Vagina (tissue), 2 donors: ENCODE measurements around the gene AGPAT1. TPM values are rescaled to one million over a fixed set of nuclear protein-coding genes. Genes with fewer than 3 reads are reported as not detected.

Experiments used
- DNase-seq, 2 donors: peaks; one replicate each; pipeline ENCODE4 v3.0.0-alpha.2; 2017; ENCODE audit errors: extremely low spot score in 2 of 2
- H3K27ac ChIP-seq: fragments of 200-600 bp; sonication (generic); one replicate; pipeline ENCODE4 v1.5.1; 2019
- H3K27me3 ChIP-seq: fragments of 200-600 bp; sonication (generic); one replicate; pipeline ENCODE4 v1.5.1; 2019
- H3K36me3 ChIP-seq, 2 donors: fragments of 200-600 bp; sonication (generic); one replicate each; pipeline ENCODE4 v1.5.1; 2017 to 2019
- H3K4me1 ChIP-seq: fragments of 200-600 bp; sonication (generic); one replicate; pipeline ENCODE4 v1.5.1; 2019
- H3K4me3 ChIP-seq, 2 donors: fragments of 200-600 bp; sonication (generic); 1 replicate in 1 of 2; 2 replicates in 1 of 2; pipeline ENCODE4 v1.5.1; 2016 to 2019
- H3K9me3 ChIP-seq: fragments of 200-600 bp; sonication (generic); one replicate; pipeline ENCODE4 v1.5.1; 2019
- POLR2A ChIP-seq, 2 donors: fragments of 450-650 bp; IDR thresholded peaks; one replicate each; pipeline ENCODE4 v1.6.1; 2017; ENCODE audit warnings: antibody characterized with exemption in 2 of 2, mild to moderate bottlenecking in 2 of 2, moderate library complexity in 2 of 2
- POLR2AphosphoS5 ChIP-seq, 2 donors: sonication (generic); formaldehyde crosslinking; IDR thresholded peaks; one replicate each; pipeline ENCODE4 v1.9.0; 2017; ENCODE audit warnings: antibody characterized with exemption in 2 of 2, mild to moderate bottlenecking in 2 of 2, low read depth in 1 of 2; ENCODE audit not compliant: insufficient read depth in 1 of 2
- intact Hi-C: fragments of 100-400 bp; cut with DNase I; formaldehyde crosslinking; loops from one replicate; pipeline ENCODE4 v1.15.1; 2023
- total RNA-seq: library from RNA; depleted of rRNA; stranded (reverse); fragments of >200 nt; gene quantifications from one replicate; pipeline ENCODE4 v1.2.3, GENCODE V29; 2016
- TF ChIP-seq, protein P1 (sequence below), 3 experiments: fragments of 450-650 bp in 2 of 3; fragments of 200-600 bp in 1 of 3; sonication (generic) in 1 of 3; IDR thresholded peaks; one replicate each; pipeline ENCODE4 v1.5.1; 2017 to 2019; ENCODE audit warnings: antibody characterized with exemption in 3 of 3, mild to moderate bottlenecking in 2 of 3, moderate library complexity in 2 of 3

AGPAT1 gene
- total RNA-seq, 1 donor from 2014 or later: 35.1 TPM

- no peak overlapping the region for H3K4me3 ChIP-seq
- TF ChIP-seq POLR2A (IDR thresholded peaks at IDR 0.05): no peak
- TF ChIP-seq, protein P1, sequence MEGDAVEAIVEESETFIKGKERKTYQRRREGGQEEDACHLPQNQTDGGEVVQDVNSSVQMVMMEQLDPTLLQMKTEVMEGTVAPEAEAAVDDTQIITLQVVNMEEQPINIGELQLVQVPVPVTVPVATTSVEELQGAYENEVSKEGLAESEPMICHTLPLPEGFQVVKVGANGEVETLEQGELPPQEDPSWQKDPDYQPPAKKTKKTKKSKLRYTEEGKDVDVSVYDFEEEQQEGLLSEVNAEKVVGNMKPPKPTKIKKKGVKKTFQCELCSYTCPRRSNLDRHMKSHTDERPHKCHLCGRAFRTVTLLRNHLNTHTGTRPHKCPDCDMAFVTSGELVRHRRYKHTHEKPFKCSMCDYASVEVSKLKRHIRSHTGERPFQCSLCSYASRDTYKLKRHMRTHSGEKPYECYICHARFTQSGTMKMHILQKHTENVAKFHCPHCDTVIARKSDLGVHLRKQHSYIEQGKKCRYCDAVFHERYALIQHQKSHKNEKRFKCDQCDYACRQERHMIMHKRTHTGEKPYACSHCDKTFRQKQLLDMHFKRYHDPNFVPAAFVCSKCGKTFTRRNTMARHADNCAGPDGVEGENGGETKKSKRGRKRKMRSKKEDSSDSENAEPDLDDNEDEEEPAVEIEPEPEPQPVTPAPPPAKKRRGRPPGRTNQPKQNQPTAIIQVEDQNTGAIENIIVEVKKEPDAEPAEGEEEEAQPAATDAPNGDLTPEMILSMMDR (IDR thresholded peaks at IDR 0.05): no peak
- TF ChIP-seq POLR2AphosphoS5 (IDR thresholded peaks at IDR 0.05; ENCODE audit: insufficient read depth in 1 of 2, low read depth in 1 of 2): no peak
Measured at GRCh38 chr6:32173051-32173727, 2.7 kb downstream of the AGPAT1 start.

GRCh38 chr6:32171234-32171633 is 4.7 kb downstream of the AGPAT1 start:
- TF ChIP-seq POLR2AphosphoS5 (IDR thresholded peaks at IDR 0.05; ENCODE audit: insufficient read depth in 1 of 2, low read depth in 1 of 2) (no peak), POLR2A (IDR thresholded peaks at IDR 0.05) (no peak)
- TF ChIP-seq, protein P1 (IDR thresholded peaks at IDR 0.05): no peak
- Histone ChIP-seq H3K4me3 (no peak overlapping the region), H3K9me3 (no peaks in the 10 kb centered on the region), H3K4me1 (peaks cover 17% of the 10 kb centered on the region), H3K27ac (no peak overlapping the region), H3K27me3 (no peaks in the 10 kb centered on the region), H3K36me3 (peaks cover 0 to 45% of the 10 kb centered on the region in 2 donors)
- intact Hi-C loops: loop anchor here (10.0 kb wide), 1 partner anchor 46 kb away; the partner anchor contains the start of gene ATF6B
- no peak for DNase-seq

More at GRCh38 chr6:32173051-32173727, 2.7 kb downstream of the AGPAT1 start:
- no peaks in the 10 kb centered on the region for H3K9me3 ChIP-seq
- DNase-seq: no peak
- no peak overlapping the region for H3K27ac ChIP-seq
- intact Hi-C loops: loop anchor here (10.0 kb wide), 1 partner anchor 48 kb away; the partner anchor contains the start of gene ATF6B
- peaks cover 0 to 25% of the 10 kb centered on the region in 2 donors for H3K36me3 ChIP-seq
- no peaks in the 10 kb centered on the region for H3K27me3 ChIP-seq
- peaks cover 29% of the 10 kb centered on the region for H3K4me1 ChIP-seq

GRCh38 chr6:32170294-32170693 is 5.6 kb downstream of the AGPAT1 start:
- Histone ChIP-seq H3K9me3 (no peaks in the 10 kb centered on the region), H3K4me1 (peaks cover 12% of the 10 kb centered on the region), H3K4me3 (no peak overlapping the region), H3K36me3 (peaks cover 0 to 51% of the 10 kb centered on the region in 2 donors), H3K27me3 (no peaks in the 10 kb centered on the region), H3K27ac (no peak overlapping the region)
- no peak for DNase-seq
- intact Hi-C loops: loop anchor here (10.0 kb wide), 1 partner anchor 45 kb away; the partner anchor contains the start of gene ATF6B
- no peak for TF ChIP-seq POLR2AphosphoS5 (IDR thresholded peaks at IDR 0.05; ENCODE audit: insufficient read depth in 1 of 2, low read depth in 1 of 2)
- TF ChIP-seq, protein P1 (IDR thresholded peaks at IDR 0.05): no peak
- TF ChIP-seq POLR2A (IDR thresholded peaks at IDR 0.05): no peak

GRCh38 chr6:32168807-32169591 is 6.9 kb downstream of the AGPAT1 start:
- Histone ChIP-seq H3K36me3 (peaks cover 0 to 51% of the 10 kb centered on the region in 2 donors), H3K27ac (no peak overlapping the region), H3K4me3 (no peak overlapping the region), H3K4me1 (no peaks in the 10 kb centered on the region), H3K27me3 (no peaks in the 10 kb centered on the region), H3K9me3 (no peaks in the 10 kb centered on the region)
- intact Hi-C loops: no loop called here
- no peak for DNase-seq
- no peak for TF ChIP-seq POLR2AphosphoS5 (IDR thresholded peaks at IDR 0.05; ENCODE audit: insufficient read depth in 1 of 2, low read depth in 1 of 2)
- no peak for TF ChIP-seq POLR2A (IDR thresholded peaks at IDR 0.05)
- TF ChIP-seq, protein P1 (IDR thresholded peaks at IDR 0.05): no peak
